Measurements from ENCODE around the gene MN1.

MN1 gene

GRCh38 chr22:27825174-27825573 lies 23.6 kb upstream of the MN1 start:
- DNase-seq, result no peak

GRCh38 chr22:27823221-27823620 lies 21.7 kb upstream of the MN1 start:
- DNase-seq, result no peak

GRCh38 chr22:27820896-27821866 lies 19.6 kb upstream of the MN1 start:
- DNase-seq, result no peak

DNA sequence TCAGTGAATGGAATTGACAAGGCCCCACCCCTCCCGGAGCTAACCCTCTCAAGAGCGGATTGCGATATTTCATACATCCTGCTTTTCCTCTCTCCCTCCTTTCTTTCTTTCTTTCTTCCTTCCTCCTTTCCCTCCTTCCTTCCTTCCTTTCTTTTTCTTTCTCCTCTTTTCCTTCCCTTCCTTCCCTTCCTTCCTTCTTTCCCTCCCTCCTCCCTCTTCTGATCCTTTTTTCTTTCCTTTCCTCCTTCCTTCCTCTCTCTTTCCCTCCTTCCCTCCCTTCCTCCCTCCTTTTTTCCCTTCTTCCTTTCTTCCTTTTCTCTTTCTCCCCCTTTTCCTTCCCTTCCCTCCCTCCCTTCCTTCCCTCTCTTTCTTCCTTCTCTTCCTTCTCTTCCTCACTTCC lies 15.0 kb upstream of the MN1 start:
- no peak for DNase-seq

GRCh38 chr22:27815826-27816530 lies 14.4 kb upstream of the MN1 start:
- DNase-seq, result no peak

- DNase-seq, result no peak
Measured at GRCh38 chr22:27814993-27815392, 13.4 kb upstream of the MN1 start.

DNA sequence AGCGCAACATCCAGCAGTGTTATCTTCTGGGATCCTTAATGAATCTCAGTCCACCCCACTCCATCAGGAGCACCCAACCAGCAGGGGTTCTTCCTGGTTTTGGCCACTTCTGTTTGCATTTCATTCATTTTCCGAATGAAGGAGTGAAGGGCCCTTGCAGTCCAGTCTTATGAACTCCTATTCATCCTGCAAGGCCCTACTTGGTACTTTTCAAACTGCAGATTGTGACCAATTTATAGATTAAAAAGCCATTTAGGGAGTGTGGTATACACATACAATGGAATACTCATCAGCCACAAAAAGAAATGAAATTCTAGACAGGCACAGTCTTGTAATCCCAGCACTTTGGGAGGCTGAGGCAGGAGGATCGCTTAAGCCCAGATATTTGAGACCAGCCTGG lies 10.2 kb upstream of the MN1 start:
- no peak for DNase-seq

DNA sequence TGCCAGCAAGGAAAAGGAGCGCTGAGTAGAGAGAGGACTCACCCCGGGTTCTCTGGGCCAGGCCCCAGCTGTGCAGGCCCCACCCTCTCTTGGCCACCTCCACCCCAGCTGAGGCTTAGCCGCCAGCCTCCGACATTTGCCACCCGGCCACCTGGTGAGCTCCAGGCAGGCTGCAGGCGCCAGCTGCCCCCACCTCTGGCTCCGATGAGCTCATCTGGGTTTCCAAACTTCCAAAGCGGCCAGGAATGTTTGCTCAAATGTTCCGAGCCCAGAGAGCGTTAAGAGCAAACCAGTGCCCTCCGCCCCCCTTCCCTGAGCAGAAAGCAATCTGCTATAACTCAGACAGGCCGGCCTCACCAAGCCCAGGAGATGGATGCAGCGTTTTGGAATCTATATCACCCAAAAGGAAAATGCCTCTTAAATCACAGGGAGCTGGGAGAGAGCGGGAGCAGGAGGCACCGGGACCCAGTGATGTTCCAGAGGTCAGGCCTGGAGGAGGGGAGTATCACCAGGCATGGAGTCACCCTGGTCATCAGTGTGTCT lies 9.1 kb upstream of the MN1 start:
- DNase-seq, result no peak

GRCh38 chr22:27809700-27810608 lies 8.4 kb upstream of the MN1 start:
- DNase-seq, result no peak

DNA sequence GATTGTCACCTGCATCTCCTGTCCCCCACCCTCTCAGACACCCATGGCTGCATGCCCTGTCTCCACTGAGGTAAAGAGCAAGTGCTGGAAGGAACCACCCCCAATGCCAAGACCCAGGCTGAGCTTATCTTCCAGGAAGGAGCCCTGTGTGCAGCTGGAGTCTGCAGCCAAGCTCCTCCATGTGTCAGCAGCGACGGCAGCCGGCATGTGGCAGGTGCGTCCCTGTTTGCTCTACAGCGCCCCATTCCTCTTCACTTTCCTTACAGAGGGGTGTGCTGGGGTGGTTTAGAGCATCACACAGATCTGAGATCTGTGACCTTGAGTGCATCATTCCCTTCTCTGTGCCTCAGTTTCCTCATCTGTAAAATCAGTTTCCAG lies 7.7 kb upstream of the MN1 start:
- DNase-seq, result no peak

GRCh38 chr22:27808451-27809225 lies 7.1 kb upstream of the MN1 start:
- DNase-seq, result no peak

DNA sequence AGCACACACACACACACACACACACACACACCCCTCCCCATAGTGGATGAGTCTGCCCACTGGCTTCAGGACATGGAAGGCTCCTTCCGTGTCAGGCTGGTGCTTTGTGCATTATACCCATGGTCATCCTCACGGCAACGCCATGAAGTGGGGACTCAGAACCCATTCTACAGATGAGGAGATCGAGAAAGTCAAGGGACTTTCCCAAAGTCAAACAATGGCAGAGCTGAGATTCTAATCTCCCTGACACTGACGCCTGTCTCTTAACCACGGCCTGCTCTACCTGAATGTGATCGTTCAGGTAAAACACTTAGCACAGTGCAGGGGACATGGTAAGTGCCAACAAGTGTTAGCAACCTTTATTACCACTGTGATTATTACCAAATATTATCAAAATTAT lies 4.3 kb upstream of the MN1 start:
- DNase-seq, result no peak

GRCh38 chr22:27804470-27805297 lies 3.1 kb upstream of the MN1 start:
- DNase-seq, result peak; percentile 12

- DNase-seq, result no peak
Measured at GRCh38 chr22:27803841-27804415, 2.4 kb upstream of the MN1 start.

- DNase-seq, result no peak
Measured at GRCh38 chr22:27802346-27803073, 954 bp upstream of the MN1 start.

DNA sequence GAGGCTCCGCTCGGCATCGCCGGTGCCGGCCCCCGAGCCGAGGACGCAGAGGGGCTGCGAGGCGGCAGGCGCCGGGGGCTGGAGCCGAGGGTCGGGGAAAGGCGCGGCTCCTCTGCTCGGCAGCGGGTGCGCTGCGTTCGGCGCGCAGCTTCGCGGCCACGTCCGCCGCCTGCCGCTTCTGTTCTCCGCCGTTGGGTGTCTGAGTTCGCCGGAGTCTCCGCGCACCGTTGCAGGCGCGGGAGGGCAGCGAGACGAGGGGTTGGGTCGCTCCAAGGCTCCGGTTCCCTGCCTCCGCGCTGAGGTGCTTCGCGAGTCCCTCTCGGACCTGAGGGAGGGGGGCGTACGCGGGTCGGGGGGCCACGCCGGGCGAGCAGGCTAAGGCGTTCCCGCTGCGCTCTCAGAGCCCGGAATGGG lies 347 bp downstream of the MN1 start:
- DNase-seq, result peak; percentile 4

GRCh38 chr22:27800250-27801201 lies 1.0 kb downstream of the MN1 start:
- DNase-seq, result no peak

- no peak for DNase-seq
Measured at GRCh38 chr22:27799827-27800249, 1.7 kb downstream of the MN1 start.
